ENCODE measurements around the gene STARD10. TPM values are rescaled to one million over a fixed set of nuclear protein-coding genes. Genes with fewer than 3 reads are reported as not detected.

The STARD10 gene
- total RNA-seq, 4 donors from 2014 or later, result 39.1 to 103 (median 71.1) TPM

DNA sequence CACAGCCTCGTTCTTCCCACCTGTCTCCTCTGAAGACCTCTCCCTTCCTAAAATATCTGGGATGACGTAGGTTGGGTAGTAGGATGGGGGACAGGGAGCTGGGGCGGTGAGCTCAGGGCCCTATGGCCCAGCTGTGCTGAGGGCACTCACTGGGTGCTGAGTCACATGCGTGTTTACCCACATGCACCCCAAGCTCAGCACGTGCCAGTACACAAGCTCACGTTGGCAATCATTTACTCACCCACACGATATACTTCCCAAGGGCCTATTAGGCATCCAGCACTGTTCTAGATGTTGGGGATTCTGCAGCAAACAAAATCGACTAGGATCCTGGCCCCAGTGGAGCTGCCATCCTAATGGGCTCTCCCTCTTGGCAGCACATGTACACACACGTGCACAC is 70.3 kb downstream of the STARD10 start:
- H3K27me3 ChIP-seq, result no peaks in the 10 kb centered on the region
- in situ Hi-C loops (cut with MboI; ENCODE audit: low sequenced_read_pairs in 4 of 4) (loop anchor here in 3 of 4 donors (5.0 to 25.0 kb wide), 4 partner anchors 61 to 464 kb away; partner anchors contain the start of gene STARD10 (in 1 of the 3)), intact Hi-C loops (cut with DNase I; ENCODE audit: low total_unique reads) (no loop called here)
- H3K4me1 ChIP-seq, result peaks cover 35 to 39% of the 10 kb centered on the region in 2 donors
- H3K36me3 ChIP-seq, result no peaks in the 10 kb centered on the region
- H3K27ac ChIP-seq, result peak overlapping the region in 2 of 4 donors; percentile 88 to 89
- ATAC-seq (no peak), DNase-seq (no peak)
- no peak overlapping the region for H3K4me3 ChIP-seq
- TF ChIP-seq POLR2A (IDR thresholded peaks at IDR 0.05), result no peak
- TF ChIP-seq, protein P1, sequence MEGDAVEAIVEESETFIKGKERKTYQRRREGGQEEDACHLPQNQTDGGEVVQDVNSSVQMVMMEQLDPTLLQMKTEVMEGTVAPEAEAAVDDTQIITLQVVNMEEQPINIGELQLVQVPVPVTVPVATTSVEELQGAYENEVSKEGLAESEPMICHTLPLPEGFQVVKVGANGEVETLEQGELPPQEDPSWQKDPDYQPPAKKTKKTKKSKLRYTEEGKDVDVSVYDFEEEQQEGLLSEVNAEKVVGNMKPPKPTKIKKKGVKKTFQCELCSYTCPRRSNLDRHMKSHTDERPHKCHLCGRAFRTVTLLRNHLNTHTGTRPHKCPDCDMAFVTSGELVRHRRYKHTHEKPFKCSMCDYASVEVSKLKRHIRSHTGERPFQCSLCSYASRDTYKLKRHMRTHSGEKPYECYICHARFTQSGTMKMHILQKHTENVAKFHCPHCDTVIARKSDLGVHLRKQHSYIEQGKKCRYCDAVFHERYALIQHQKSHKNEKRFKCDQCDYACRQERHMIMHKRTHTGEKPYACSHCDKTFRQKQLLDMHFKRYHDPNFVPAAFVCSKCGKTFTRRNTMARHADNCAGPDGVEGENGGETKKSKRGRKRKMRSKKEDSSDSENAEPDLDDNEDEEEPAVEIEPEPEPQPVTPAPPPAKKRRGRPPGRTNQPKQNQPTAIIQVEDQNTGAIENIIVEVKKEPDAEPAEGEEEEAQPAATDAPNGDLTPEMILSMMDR (IDR thresholded peaks at IDR 0.05 in 4 of 5, conservative IDR thresholded peaks at IDR 0.05 in 1 of 5), result no peak
- no peaks in the 10 kb centered on the region for H3K9me3 ChIP-seq

DNA sequence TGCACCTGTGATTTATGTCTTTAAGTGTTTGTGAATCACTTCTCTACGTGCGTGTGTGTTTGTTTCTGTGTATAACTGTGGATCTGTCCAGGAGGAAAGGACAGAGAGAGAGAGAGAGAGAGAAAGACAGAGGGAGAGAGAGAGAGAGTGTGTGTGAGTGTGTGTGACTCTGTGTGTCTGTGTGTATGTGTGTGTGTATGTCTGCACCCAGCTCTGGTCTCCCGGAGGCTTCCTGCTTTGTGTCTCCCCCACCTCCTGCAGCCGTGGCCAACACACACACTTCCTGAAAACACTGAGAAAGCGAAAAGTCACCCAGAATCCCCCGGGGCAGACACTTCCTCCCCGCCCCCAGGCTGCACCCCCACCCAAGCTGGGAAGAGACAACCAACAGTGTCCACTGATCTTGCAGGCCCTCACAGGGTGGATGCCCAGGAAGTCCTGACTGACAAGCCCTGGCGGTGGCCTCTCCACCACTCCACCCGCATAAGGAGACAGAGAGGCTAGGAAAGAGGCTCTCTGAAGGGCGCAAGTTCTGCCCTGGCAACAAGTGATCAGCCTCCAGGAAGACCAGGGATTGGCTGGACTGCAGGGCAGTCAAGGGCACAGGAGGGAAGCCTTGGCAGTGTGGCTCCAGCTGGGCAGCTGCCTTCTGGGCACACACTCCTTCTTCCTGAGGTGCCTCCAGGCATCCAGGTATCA is 71.6 kb downstream of the STARD10 start:
- in situ Hi-C loops (cut with MboI; ENCODE audit: low sequenced_read_pairs in 4 of 4), result loop anchor here in 3 of 4 donors (5.0 to 25.0 kb wide), 4 partner anchors 63 to 465 kb away; partner anchors contain the start of gene STARD10 (in 1 of the 3)
- Histone ChIP-seq H3K4me3 (peak overlapping the region; percentile 58 to 75 (median 70)), H3K27me3 (no peaks in the 10 kb centered on the region), H3K9me3 (no peaks in the 10 kb centered on the region), H3K4me1 (peaks cover 45 to 48% of the 10 kb centered on the region in 2 donors), H3K36me3 (no peaks in the 10 kb centered on the region), H3K27ac (peak overlapping the region; percentile 88 to 97 (median 90))
- ATAC-seq (peak; percentile 82 to 84), DNase-seq (peak; percentile 76 to 91)
- TF ChIP-seq, protein P1 (IDR thresholded peaks at IDR 0.05 in 4 of 5, conservative IDR thresholded peaks at IDR 0.05 in 1 of 5), result no peak
- TF ChIP-seq POLR2A (IDR thresholded peaks at IDR 0.05), result peak; percentile 48 to 61
- intact Hi-C loops (cut with DNase I; ENCODE audit: low total_unique reads), result no loop called here

DNA sequence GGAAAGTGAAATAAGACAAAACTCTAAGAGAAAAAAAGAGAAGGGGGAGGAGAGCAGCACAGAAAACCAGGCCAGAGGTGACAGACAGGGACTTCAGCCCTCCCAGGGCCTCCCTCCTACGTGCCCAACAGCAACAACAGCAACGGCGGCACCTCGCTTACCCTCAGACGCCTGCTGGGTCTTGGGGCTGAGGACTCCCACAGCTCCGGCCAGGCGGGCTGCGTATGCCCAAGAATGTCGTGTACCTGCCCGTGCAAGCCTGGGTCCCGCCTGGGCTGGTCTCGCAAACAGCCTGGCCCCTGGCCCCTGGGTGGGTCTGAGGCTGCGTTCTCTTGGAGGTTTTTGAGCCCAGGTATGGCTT is 72.2 kb downstream of the STARD10 start:
- H3K27ac ChIP-seq, result peak overlapping the region; percentile 88 to 97 (median 90)
- no peaks in the 10 kb centered on the region for H3K27me3 ChIP-seq
- no peaks in the 10 kb centered on the region for H3K9me3 ChIP-seq
- TF ChIP-seq, protein P1 (IDR thresholded peaks at IDR 0.05 in 4 of 5, conservative IDR thresholded peaks at IDR 0.05 in 1 of 5), result no peak
- TF ChIP-seq POLR2A (IDR thresholded peaks at IDR 0.05), result no peak
- intact Hi-C loops (cut with DNase I; ENCODE audit: low total_unique reads) (no loop called here), in situ Hi-C loops (cut with MboI; ENCODE audit: low sequenced_read_pairs in 4 of 4) (loop anchor here in 3 of 4 donors (5.0 to 25.0 kb wide), 4 partner anchors 63 to 466 kb away; partner anchors contain the start of gene STARD10 (in 1 of the 3))
- peaks cover 47 to 53% of the 10 kb centered on the region in 2 donors for H3K4me1 ChIP-seq
- peak overlapping the region; percentile 58 to 75 (median 70) for H3K4me3 ChIP-seq
- DNase-seq, result no peak
- H3K36me3 ChIP-seq, result no peaks in the 10 kb centered on the region
- peak; percentile 10 to 15 for ATAC-seq

DNA sequence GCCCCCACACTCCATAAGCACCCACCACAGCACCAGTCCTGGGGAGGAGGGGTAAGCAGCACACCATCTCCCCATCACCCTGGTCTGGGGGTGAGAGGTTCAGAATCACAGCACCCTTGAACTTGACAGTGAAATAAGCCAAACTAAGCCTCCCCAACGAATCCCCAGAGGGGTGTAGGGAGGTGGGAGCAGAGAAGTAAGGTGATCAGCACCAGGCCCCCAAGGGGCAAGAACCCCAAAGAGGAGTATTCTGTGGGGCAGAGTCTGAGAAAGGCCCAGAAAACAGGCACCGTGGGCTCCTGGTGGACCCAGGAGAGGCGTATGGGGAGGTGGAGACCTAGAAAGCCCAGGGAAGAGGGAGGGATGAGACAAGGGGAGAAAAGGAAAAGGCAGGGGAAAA is 72.6 kb downstream of the STARD10 start:
- Histone ChIP-seq H3K4me3 (peak overlapping the region; percentile 58 to 75 (median 70)), H3K27me3 (no peaks in the 10 kb centered on the region), H3K4me1 (peaks cover 51 to 57% of the 10 kb centered on the region in 2 donors), H3K36me3 (no peaks in the 10 kb centered on the region), H3K27ac (peak overlapping the region; percentile 88 to 97 (median 90)), H3K9me3 (no peaks in the 10 kb centered on the region)
- DNase-seq (no peak), ATAC-seq (no peak)
- TF ChIP-seq, protein P1 (IDR thresholded peaks at IDR 0.05 in 4 of 5, conservative IDR thresholded peaks at IDR 0.05 in 1 of 5), result no peak
- TF ChIP-seq POLR2A (IDR thresholded peaks at IDR 0.05), result no peak
- intact Hi-C loops (cut with DNase I; ENCODE audit: low total_unique reads) (no loop called here), in situ Hi-C loops (cut with MboI; ENCODE audit: low sequenced_read_pairs in 4 of 4) (loop anchor here in 3 of 4 donors (5.0 to 25.0 kb wide), 4 partner anchors 64 to 466 kb away; partner anchors contain the start of gene STARD10 (in 1 of the 3))

Data from gastrocnemius medialis (tissue), 4 donors.